ENCODE measurements around the gene MNDA.
"Not testable (repeated sequence)": the region's sequence is repeated elsewhere in the genome, so short reads cannot be mapped to it uniquely, and the experiment has no call there.

MNDA gene

GRCh38 chr1:158839566-158839965 lies 8.4 kb downstream of the MNDA start:
- no peak for DNase-seq (ENCODE audit: low spot score)

- no peak for DNase-seq (ENCODE audit: low spot score)
These were observed 9.1 kb downstream of the MNDA start for GRCh38 chr1:158840236-158840635.

GRCh38 chr1:158864595-158864994 lies 33.4 kb downstream of the MNDA start:
- no peak for DNase-seq (ENCODE audit: low spot score)

GRCh38 chr1:158870438-158870837 lies 39.3 kb downstream of the MNDA start:
- DNase-seq (ENCODE audit: low spot score) = not testable (repeated sequence)

- no peak for DNase-seq (ENCODE audit: low spot score)
These were observed 42.0 kb downstream of the MNDA start for GRCh38 chr1:158873141-158873540.

GRCh38 chr1:158893654-158894053 lies 62.5 kb downstream of the MNDA start:
- no peak for DNase-seq (ENCODE audit: low spot score)

- no peak for DNase-seq (ENCODE audit: low spot score)
These were observed 67.6 kb downstream of the MNDA start for GRCh38 chr1:158898722-158899121.
